GM18502 (cell line): ENCODE data around the gene SPON2.
A peak's percentile ranks its signal among the peaks of the same experiment; 100 is the strongest.

Source experiments
- ATAC-seq: cut with Tn5 transposase; IDR thresholded peaks from one replicate; pipeline ENCODE4 v1.9.1; 2021; ENCODE audit warnings: mild to moderate bottlenecking; ENCODE audit not compliant: unreplicated experiment, poor library complexity

The SPON2 gene

DNA sequence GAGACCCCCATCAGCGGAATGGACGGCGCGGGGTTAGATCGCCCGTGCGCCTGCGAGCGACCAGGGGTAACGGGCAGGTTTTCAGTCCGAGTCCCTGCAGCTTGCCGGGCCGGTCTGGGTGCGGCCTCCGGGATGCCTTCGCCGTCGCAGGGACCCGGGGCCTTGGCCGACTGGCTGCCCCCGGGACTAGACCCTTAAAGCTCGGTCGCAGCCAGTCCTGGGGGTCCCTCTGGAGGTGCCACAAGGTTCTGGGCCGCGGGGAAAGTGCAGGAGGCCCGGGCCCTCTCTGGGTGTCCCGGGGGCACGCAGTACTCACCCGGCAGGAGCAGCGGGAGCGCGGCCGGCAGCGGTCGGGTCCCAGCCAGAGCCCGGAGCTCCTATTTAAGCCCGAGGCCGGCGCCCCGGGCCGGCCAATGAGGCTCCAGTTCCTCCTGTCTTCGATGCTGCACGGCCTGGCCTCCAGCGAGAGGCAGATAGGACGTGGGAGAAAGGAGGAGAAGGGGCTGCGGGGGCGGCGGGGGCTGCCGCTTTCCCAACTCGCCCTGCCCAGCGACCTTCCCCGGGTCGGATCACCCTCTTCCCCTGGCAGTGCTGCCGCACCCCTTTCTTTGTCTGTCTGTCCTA lies at the start of gene SPON2:
Gene SPON2 (minus strand): TSS at position 356 of the 624 bp plus-strand sequence.
- no peak for ATAC-seq

DNA sequence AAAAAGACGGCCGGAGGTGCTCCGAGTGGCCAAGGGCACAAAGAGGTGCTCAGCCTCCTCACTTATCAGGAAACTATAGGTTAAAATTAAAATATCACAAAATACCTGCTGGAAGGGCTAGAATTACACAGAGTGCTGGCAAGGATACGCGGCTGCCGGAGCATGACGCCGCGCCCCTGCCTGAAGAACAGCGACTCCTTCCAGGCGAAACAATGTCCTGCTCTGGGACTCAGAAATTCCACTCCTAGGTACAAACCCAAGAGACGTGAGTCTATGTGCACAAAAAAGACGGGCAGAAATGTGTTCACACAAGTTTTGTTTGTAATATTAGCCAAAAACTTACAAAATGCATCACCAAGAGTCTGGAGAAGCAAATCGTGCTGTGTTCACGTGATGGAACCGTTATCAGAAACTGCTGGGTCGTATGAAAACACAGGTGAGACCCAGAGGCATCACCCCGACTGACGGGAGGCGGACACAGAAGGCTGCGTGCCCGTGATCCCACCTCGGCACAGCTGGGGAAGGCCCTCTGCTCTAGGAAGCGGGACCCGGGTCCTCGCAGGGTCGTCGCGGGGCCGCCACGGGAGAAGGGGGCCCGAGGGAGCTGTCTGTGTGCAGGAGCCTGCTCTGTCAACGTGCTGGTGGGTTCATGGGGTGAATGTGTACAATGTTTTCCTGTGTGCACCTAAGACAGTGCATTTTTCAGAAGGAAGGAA lies 48.9 kb upstream of the SPON2 start:
- ATAC-seq = no peak

GRCh38 chr4:1220566-1220965 lies 48.2 kb upstream of the SPON2 start:
- ATAC-seq = no peak

GRCh38 chr4:1219566-1219950 lies 47.2 kb upstream of the SPON2 start:
- no peak for ATAC-seq

- peak; percentile 62 for ATAC-seq
Observed at GRCh38 chr4:1218634-1219565, 46.5 kb upstream of the SPON2 start.

GRCh38 chr4:1217366-1217765 lies 45.0 kb upstream of the SPON2 start:
- ATAC-seq = no peak

GRCh38 chr4:1216869-1217294 lies 44.5 kb upstream of the SPON2 start:
- ATAC-seq = no peak

DNA sequence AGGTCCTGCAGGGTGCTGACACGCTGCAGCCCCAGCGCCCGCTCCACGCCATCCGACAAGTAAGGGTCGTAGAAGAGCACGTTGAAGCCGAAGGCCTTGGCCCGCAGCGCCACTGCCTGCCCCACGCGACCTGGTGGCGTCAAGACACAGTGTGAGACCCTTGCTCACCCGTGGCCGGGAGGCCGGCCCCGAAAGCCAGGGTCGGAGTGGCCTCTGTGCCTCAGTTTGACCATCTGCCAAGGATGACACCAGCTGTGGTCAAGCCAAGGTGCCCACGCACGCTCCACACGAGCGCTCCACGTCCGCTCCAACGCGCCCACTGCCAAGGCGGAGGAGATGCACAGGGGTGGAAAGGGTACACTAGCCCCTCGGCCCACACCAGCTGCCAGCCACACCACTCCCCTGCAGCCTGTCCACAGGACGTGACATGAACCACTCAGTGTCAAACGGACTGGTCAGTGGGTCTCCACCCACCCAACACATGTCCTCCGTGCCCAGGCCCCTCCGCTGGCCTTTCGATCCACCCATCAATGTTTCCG lies 43.8 kb upstream of the SPON2 start:
- no peak for ATAC-seq

- ATAC-seq = peak; percentile 61
Observed at GRCh38 chr4:1215141-1216075, 43.0 kb upstream of the SPON2 start.

GRCh38 chr4:1214101-1215095 lies 42.0 kb upstream of the SPON2 start:
- ATAC-seq = no peak

DNA sequence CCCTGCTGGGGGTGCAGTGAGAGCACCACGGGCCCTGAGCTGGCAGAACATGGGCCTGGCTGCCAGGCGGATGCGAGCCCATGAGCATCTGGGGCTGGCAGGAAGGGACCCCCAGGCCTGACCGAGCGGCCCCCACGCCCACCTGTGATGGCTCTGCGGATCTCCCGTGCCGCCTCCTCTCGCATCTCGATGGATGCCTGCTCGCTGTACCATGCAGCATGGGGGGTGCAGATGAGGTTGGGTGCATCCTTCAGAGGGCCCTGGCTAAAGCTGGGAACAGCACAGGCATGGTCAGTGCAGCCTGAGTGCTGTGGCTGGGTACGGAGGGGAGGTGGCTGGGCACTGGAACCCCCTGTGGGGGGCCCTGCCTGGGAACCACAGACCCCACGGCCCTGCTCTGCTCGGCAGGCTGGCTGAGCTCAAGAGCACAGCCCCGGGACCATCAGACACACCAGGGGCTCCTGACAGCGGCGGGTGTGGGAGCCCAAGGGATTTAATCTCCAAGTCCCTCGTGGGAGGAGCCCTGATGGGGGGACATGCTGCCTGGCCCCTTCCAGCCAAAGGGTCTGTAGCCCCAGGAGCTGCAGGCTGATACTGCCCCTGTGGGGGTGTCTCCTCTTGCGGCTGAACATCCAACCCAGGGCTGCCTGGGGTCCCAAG lies 41.1 kb upstream of the SPON2 start:
- no peak for ATAC-seq

GRCh38 chr4:1212546-1213335 lies 40.4 kb upstream of the SPON2 start:
- no peak for ATAC-seq

DNA sequence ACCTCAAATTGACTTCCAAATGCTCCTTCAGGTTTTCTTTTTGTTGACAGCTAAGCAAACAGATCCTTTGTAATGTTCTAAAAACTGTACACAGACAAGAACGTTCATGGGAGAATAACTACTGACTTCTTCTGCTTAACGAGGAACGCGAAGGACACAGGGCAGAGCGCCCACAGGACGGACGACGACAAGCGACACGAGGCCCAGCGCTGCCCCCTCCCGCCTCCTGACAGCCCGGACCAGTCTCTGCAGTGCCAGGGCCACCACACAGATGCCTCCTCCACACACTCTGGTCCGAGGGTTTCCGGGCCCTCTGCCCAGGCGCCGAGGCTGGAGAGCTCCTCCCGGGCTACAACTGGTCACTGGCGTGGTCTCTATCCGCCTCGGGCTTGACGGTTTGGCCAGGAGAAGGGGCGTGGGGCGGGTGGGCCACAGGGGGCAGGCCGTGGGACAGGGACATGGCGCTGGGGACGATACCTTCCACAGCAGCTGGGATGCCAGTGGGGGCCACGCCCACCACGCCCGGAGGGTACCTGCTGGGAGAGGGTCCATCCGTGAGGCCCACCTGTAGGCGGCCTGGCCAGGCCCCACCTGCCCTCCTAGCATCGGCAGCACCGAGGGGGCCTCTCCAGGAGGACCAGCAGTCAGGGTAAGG lies 39.6 kb upstream of the SPON2 start:
- ATAC-seq = no peak

DNA sequence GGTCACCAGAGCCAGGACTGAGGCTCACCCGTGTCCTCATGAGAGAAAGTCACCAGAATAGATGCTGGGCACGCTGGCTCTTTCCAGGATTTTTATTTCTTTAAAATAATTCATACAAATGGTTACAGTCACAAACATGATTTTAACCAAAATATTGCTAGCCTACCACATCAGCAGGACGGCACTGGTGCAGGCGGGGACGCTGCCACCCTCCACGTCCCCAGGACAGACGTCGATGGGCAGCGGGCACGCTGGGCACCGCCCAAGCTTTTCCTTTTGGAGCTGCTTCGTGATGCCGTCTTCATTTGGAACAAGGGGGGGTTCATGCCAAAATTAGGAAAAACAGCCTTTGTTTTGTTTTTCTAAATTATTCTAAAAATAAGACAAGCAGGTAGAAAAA lies 39.0 kb upstream of the SPON2 start:
- ATAC-seq = no peak

GRCh38 chr4:1210971-1211370 lies 38.6 kb upstream of the SPON2 start:
- no peak for ATAC-seq

- ATAC-seq = no peak
Observed at GRCh38 chr4:1210241-1210841, 38.0 kb upstream of the SPON2 start.
